ENCODE results near the gene ADAM19. TPM values are rescaled to one million over a fixed set of nuclear protein-coding genes. Genes with fewer than 3 reads are reported as not detected.

The ADAM19 gene
- total and polyA plus RNA-seq, 3 experiments from 2014 or later = 4.1 to 26.8 (median 26.5) TPM

- H3K9me3 ChIP-seq (ENCODE audit: low read length) = no peaks in the 10 kb centered on the region
- CTCF ChIA-PET = no interaction called here
- peak overlapping the region in 3 of 8 donors; percentile 3 to 55 (median 12) for H3K27ac Mint-ChIP-seq
Observed at GRCh38 chr5:157514974-157515373, 60.6 kb downstream of the ADAM19 start.

GRCh38 chr5:157513182-157513581 lies 62.4 kb downstream of the ADAM19 start:
- Mint-ChIP-seq H3K27ac (peak overlapping the region in 2 of 8 donors; percentile 28 to 54), H3K4me3 (no peak overlapping the region), H3K9me3 (no peaks in the 10 kb centered on the region), H3K4me1 (peaks cover 0 to 2% (median 0%) of the 10 kb centered on the region in 3 donors), H3K27me3 (no peaks in the 10 kb centered on the region), H3K36me3 (peaks cover 8 to 41% (median 9%) of the 10 kb centered on the region in 3 donors)
- no peak overlapping the region for H3K27ac ChIP-seq (ENCODE audit: low read depth, low read length)
- H3K36me3 ChIP-seq (ENCODE audit: insufficient read depth, low read length) = peaks cover 5% of the 10 kb centered on the region
- ChIA-PET POLR2A (no interaction called here), CTCF (no interaction called here)
- H3K27me3 ChIP-seq (ENCODE audit: insufficient read depth, low read length, poor library complexity, severe bottlenecking) = no peaks in the 10 kb centered on the region
- DNase-seq = no peak
- H3K4me3 ChIP-seq (ENCODE audit: low read length) = no peak overlapping the region
- no peaks in the 10 kb centered on the region for H3K4me1 ChIP-seq (ENCODE audit: insufficient read depth, low read length)
- no peaks in the 10 kb centered on the region for H3K9me3 ChIP-seq (ENCODE audit: low read length)

More at GRCh38 chr5:157514974-157515373, 60.6 kb downstream of the ADAM19 start:
- Histone ChIP-seq H3K4me3 (ENCODE audit: low read length) (no peak overlapping the region), H3K27ac (ENCODE audit: low read depth, low read length) (no peak overlapping the region), H3K27me3 (ENCODE audit: insufficient read depth, low read length, poor library complexity, severe bottlenecking) (no peaks in the 10 kb centered on the region), H3K36me3 (ENCODE audit: insufficient read depth, low read length) (peaks cover 5% of the 10 kb centered on the region), H3K4me1 (ENCODE audit: insufficient read depth, low read length) (no peaks in the 10 kb centered on the region)
- H3K4me3 Mint-ChIP-seq = no peak overlapping the region
- DNase-seq = no peak
- H3K4me1 Mint-ChIP-seq = peaks cover 0 to 4% (median 0%) of the 10 kb centered on the region in 3 donors
- POLR2A ChIA-PET = no interaction called here
- H3K27me3 Mint-ChIP-seq = no peaks in the 10 kb centered on the region
- peaks cover 5 to 35% (median 7%) of the 10 kb centered on the region in 3 donors for H3K36me3 Mint-ChIP-seq
- no peaks in the 10 kb centered on the region for H3K9me3 Mint-ChIP-seq

GRCh38 chr5:157511651-157512644 lies 63.6 kb downstream of the ADAM19 start:
- Histone ChIP-seq H3K36me3 (ENCODE audit: insufficient read depth, low read length) (peaks cover 5% of the 10 kb centered on the region), H3K27me3 (ENCODE audit: insufficient read depth, low read length, poor library complexity, severe bottlenecking) (no peaks in the 10 kb centered on the region), H3K9me3 (ENCODE audit: low read length) (no peaks in the 10 kb centered on the region), H3K27ac (ENCODE audit: low read depth, low read length) (no peak overlapping the region), H3K4me3 (ENCODE audit: low read length) (no peak overlapping the region), H3K4me1 (ENCODE audit: insufficient read depth, low read length) (no peaks in the 10 kb centered on the region)
- no peak for DNase-seq
- ChIA-PET POLR2A (no interaction called here), CTCF (no interaction called here)
- Mint-ChIP-seq H3K4me1 (peaks cover 0 to 3% (median 2%) of the 10 kb centered on the region in 3 donors), H3K27me3 (no peaks in the 10 kb centered on the region), H3K4me3 (no peak overlapping the region), H3K36me3 (peaks cover 8 to 43% (median 13%) of the 10 kb centered on the region in 3 donors), H3K27ac (peak overlapping the region in 1 of 8 donors; percentile 1), H3K9me3 (no peaks in the 10 kb centered on the region)

GRCh38 chr5:157510682-157511081 lies 64.9 kb downstream of the ADAM19 start:
- H3K9me3 Mint-ChIP-seq = no peaks in the 10 kb centered on the region
- Histone ChIP-seq H3K9me3 (ENCODE audit: low read length) (no peaks in the 10 kb centered on the region), H3K4me3 (ENCODE audit: low read length) (no peak overlapping the region), H3K36me3 (ENCODE audit: insufficient read depth, low read length) (peaks cover 5% of the 10 kb centered on the region), H3K4me1 (ENCODE audit: insufficient read depth, low read length) (no peaks in the 10 kb centered on the region), H3K27me3 (ENCODE audit: insufficient read depth, low read length, poor library complexity, severe bottlenecking) (no peaks in the 10 kb centered on the region), H3K27ac (ENCODE audit: low read depth, low read length) (no peak overlapping the region)
- DNase-seq = no peak
- H3K27ac Mint-ChIP-seq = no peak overlapping the region
- no peaks in the 10 kb centered on the region for H3K27me3 Mint-ChIP-seq
- POLR2A ChIA-PET = no interaction called here
- CTCF ChIA-PET = no interaction called here
- peaks cover 9 to 15% (median 14%) of the 10 kb centered on the region in 3 donors for H3K4me1 Mint-ChIP-seq
- H3K36me3 Mint-ChIP-seq = peaks cover 4 to 49% (median 23%) of the 10 kb centered on the region in 3 donors
- no peak overlapping the region for H3K4me3 Mint-ChIP-seq

- CTCF ChIA-PET = no interaction called here
- peak overlapping the region in 3 of 8 donors; percentile 2 to 62 (median 34) for H3K27ac Mint-ChIP-seq
- no peak overlapping the region for H3K4me3 ChIP-seq (ENCODE audit: low read length)
- peaks cover 9 to 15% (median 14%) of the 10 kb centered on the region in 3 donors for H3K4me1 Mint-ChIP-seq
- H3K9me3 Mint-ChIP-seq = no peaks in the 10 kb centered on the region
- H3K27me3 ChIP-seq (ENCODE audit: insufficient read depth, low read length, poor library complexity, severe bottlenecking) = no peaks in the 10 kb centered on the region
- no peak overlapping the region for H3K27ac ChIP-seq (ENCODE audit: low read depth, low read length)
- H3K27me3 Mint-ChIP-seq = no peaks in the 10 kb centered on the region
- peaks cover 5% of the 10 kb centered on the region for H3K36me3 ChIP-seq (ENCODE audit: insufficient read depth, low read length)
- no peaks in the 10 kb centered on the region for H3K4me1 ChIP-seq (ENCODE audit: insufficient read depth, low read length)
- no peaks in the 10 kb centered on the region for H3K9me3 ChIP-seq (ENCODE audit: low read length)
- POLR2A ChIA-PET = no interaction called here
- H3K4me3 Mint-ChIP-seq = no peak overlapping the region
- DNase-seq = no peak
- peaks cover 4 to 49% (median 27%) of the 10 kb centered on the region in 3 donors for H3K36me3 Mint-ChIP-seq
Observed at GRCh38 chr5:157509587-157509986, 66.0 kb downstream of the ADAM19 start.

- Histone ChIP-seq H3K27ac (ENCODE audit: low read depth, low read length) (no peak overlapping the region), H3K4me3 (ENCODE audit: low read length) (no peak overlapping the region), H3K9me3 (ENCODE audit: low read length) (no peaks in the 10 kb centered on the region), H3K27me3 (ENCODE audit: insufficient read depth, low read length, poor library complexity, severe bottlenecking) (no peaks in the 10 kb centered on the region), H3K36me3 (ENCODE audit: insufficient read depth, low read length) (peaks cover 5% of the 10 kb centered on the region), H3K4me1 (ENCODE audit: insufficient read depth, low read length) (no peaks in the 10 kb centered on the region)
- no peaks in the 10 kb centered on the region for H3K27me3 Mint-ChIP-seq
- no peaks in the 10 kb centered on the region for H3K9me3 Mint-ChIP-seq
- POLR2A ChIA-PET = no interaction called here
- H3K4me1 Mint-ChIP-seq = peaks cover 9 to 15% (median 14%) of the 10 kb centered on the region in 3 donors
- H3K27ac Mint-ChIP-seq = peak overlapping the region in 1 of 8 donors; percentile 27
- H3K4me3 Mint-ChIP-seq = no peak overlapping the region
- no peak for DNase-seq
- CTCF ChIA-PET = no interaction called here
- H3K36me3 Mint-ChIP-seq = peaks cover 4 to 53% (median 27%) of the 10 kb centered on the region in 3 donors
Observed at GRCh38 chr5:157509093-157509492, 66.5 kb downstream of the ADAM19 start.

GRCh38 chr5:157506981-157507780 lies 68.4 kb downstream of the ADAM19 start:
- no peaks in the 10 kb centered on the region for H3K36me3 ChIP-seq (ENCODE audit: insufficient read depth, low read length)
- ChIA-PET CTCF (no interaction called here), POLR2A (no interaction called here)
- Mint-ChIP-seq H3K36me3 (peaks cover 4 to 57% (median 25%) of the 10 kb centered on the region in 3 donors), H3K4me1 (peaks cover 14 to 25% (median 18%) of the 10 kb centered on the region in 3 donors), H3K27me3 (no peaks in the 10 kb centered on the region), H3K4me3 (no peak overlapping the region), H3K27ac (peak overlapping the region in 1 of 8 donors; percentile 50), H3K9me3 (no peaks in the 10 kb centered on the region)
- no peaks in the 10 kb centered on the region for H3K27me3 ChIP-seq (ENCODE audit: insufficient read depth, low read length, poor library complexity, severe bottlenecking)
- no peaks in the 10 kb centered on the region for H3K9me3 ChIP-seq (ENCODE audit: low read length)
- H3K4me3 ChIP-seq (ENCODE audit: low read length) = no peak overlapping the region
- DNase-seq = no peak
- no peak overlapping the region for H3K27ac ChIP-seq (ENCODE audit: low read depth, low read length)
- no peaks in the 10 kb centered on the region for H3K4me1 ChIP-seq (ENCODE audit: insufficient read depth, low read length)

All from CD8-positive, alpha-beta memory T cell (primary cell).